Lung (tissue), 12 donors: Measurements from ENCODE around the gene LAMC2. TPM values are rescaled to one million over a fixed set of nuclear protein-coding genes. Genes with fewer than 3 reads are reported as not detected.
A peak's percentile ranks its signal among the peaks of the same experiment; 100 is the strongest.

Experiments
- ATAC-seq: fragments of 200-7000 bp; cut with Tn5 transposase; one replicate; pipeline ENCODE4 v1.9.1; 2020; ENCODE audit warnings: moderate number of reproducible peaks; ENCODE audit not compliant: insufficient read depth, low FRiP score
- DNase-seq, 3 donors: peaks; one replicate each; pipeline ENCODE4 v3.0.0-alpha.2; 2013 to 2017
- H3K27ac ChIP-seq, 2 donors: one replicate each; pipeline ENCODE4 v1.5.1; 2013; ENCODE audit warnings: mild to moderate bottlenecking in 2 of 2, moderate library complexity in 2 of 2, control low read depth in 1 of 2, inconsistent platforms in 1 of 2, low read depth in 1 of 2, low read length in 1 of 2
- H3K27me3 ChIP-seq, 3 donors: one replicate each; pipeline ENCODE4 v1.5.1; 2013; ENCODE audit warnings: low read length in 2 of 3; ENCODE audit not compliant: control insufficient read depth in 3 of 3, insufficient read depth in 3 of 3
- H3K36me3 ChIP-seq, 4 donors: one replicate each; pipeline ENCODE4 v1.5.1; 2013; ENCODE audit warnings: low read length in 4 of 4, mild to moderate bottlenecking in 1 of 4, moderate library complexity in 1 of 4; ENCODE audit not compliant: control insufficient read depth in 4 of 4, insufficient read depth in 4 of 4
- H3K4me1 ChIP-seq, 5 donors: one replicate each; pipeline ENCODE4 v1.5.1; 2013; ENCODE audit warnings: low read length in 5 of 5, mild to moderate bottlenecking in 2 of 5, moderate library complexity in 1 of 5; ENCODE audit not compliant: control insufficient read depth in 5 of 5, insufficient read depth in 5 of 5
- H3K4me3 ChIP-seq: one replicate; pipeline ENCODE4 v1.5.1; 2013; ENCODE audit warnings: mild to moderate bottlenecking, control low read depth, moderate library complexity
- H3K9ac ChIP-seq, 2 donors: one replicate each; pipeline ENCODE4 v1.5.1; 2013; ENCODE audit warnings: low read length in 2 of 2, control low read depth in 1 of 2; ENCODE audit not compliant: insufficient read depth in 1 of 2
- H3K9me3 ChIP-seq, 4 donors: one replicate each; pipeline ENCODE4 v1.5.1; 2013; ENCODE audit warnings: low read length in 3 of 4, mild to moderate bottlenecking in 1 of 4, moderate library complexity in 1 of 4; ENCODE audit not compliant: control insufficient read depth in 4 of 4, insufficient read depth in 3 of 4
- WGBS, 2 donors: extraction: QIAGEN DNeasy Blood & Tissue Kit; methylation state at CpG; one replicate each; pipeline ENCODE4 v1.1.7; 2013; 5-methylcytosine and 5-hydroxymethylcytosine counted together
- polyA plus RNA-seq, 2 donors: library from polyadenylated mRNA; stranded (reverse); fragments of 200-250 nt; gene quantifications; one replicate each; pipeline ENCODE4 v1.2.1, GENCODE V29; 2013
- total RNA-seq, 2 donors: library from RNA; depleted of rRNA in 1 of 2; stranded (reverse); fragments of >200 nt in 1 of 2; gene quantifications; one replicate each; pipeline ENCODE4 v1.2.1, GENCODE V29; 2014 to 2021
- TF ChIP-seq, protein P1 (sequence below): IDR thresholded peaks from 2 replicates; pipeline ENCODE4 v1.5.1; 2012; ENCODE audit warnings: mild to moderate bottlenecking; ENCODE audit errors: control extremely low read depth, extremely low read depth
- donor health status: control.
- donor health status: control.
- donor health status: Bipolar disorder and iron deficiency.
- donor health status: healthy.
- donor health status: DM: yes; HTN: yes; CAD: no.

The LAMC2 gene
- total and polyA plus RNA-seq, 4 donors = 13.7 to 63.1 (median 40.3) TPM

DNA sequence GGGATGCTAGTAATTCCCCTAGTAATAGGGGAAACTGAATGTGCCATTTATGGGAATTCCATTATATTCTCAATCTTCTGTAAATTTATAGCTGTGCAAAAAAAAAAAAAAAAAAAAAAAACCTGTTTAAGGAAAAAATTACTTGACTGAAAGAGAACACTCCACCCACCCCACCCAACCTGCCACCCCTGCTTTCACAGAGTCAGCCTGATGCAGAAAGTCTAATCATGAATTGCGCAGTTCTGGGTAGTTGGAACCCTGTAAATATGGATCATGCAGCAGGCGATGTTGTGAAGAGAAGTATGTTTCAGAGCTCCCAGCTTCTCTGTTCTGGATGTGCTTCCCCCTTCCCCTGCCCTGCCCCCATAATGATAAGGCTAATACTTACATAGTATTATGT, 19.6 kb upstream of the LAMC2 start:
- H3K9ac ChIP-seq = peak overlapping the region in 1 of 2 donors; percentile 16
- TF ChIP-seq, protein P1, sequence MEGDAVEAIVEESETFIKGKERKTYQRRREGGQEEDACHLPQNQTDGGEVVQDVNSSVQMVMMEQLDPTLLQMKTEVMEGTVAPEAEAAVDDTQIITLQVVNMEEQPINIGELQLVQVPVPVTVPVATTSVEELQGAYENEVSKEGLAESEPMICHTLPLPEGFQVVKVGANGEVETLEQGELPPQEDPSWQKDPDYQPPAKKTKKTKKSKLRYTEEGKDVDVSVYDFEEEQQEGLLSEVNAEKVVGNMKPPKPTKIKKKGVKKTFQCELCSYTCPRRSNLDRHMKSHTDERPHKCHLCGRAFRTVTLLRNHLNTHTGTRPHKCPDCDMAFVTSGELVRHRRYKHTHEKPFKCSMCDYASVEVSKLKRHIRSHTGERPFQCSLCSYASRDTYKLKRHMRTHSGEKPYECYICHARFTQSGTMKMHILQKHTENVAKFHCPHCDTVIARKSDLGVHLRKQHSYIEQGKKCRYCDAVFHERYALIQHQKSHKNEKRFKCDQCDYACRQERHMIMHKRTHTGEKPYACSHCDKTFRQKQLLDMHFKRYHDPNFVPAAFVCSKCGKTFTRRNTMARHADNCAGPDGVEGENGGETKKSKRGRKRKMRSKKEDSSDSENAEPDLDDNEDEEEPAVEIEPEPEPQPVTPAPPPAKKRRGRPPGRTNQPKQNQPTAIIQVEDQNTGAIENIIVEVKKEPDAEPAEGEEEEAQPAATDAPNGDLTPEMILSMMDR = no peak

DNA sequence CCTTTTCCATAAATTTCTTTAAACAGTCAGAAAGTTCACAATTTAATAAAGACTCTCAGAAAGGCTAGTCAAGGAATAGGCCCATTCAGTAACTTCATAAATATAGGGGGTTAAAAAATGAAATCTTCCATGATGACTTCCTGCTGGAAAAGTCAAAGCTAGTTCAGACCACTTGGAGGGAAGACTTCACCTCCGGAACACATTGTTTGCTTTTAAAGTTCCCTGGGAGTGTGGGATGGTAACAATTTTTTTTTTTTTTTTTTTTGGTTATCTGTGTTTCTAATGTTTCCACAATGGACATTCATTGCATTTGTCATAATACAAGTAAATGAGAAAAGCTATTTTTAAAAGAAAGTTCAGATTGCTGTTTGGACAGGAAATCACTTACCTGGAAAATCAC, 18.4 kb upstream of the LAMC2 start:
- Histone ChIP-seq H3K27me3 (no peaks in the 10 kb centered on the region), H3K9me3 (no peaks in the 10 kb centered on the region), H3K36me3 (no peaks in the 10 kb centered on the region), H3K4me1 (no peaks in the 10 kb centered on the region), H3K27ac (no peak overlapping the region), H3K9ac (no peak overlapping the region), H3K4me3 (no peak overlapping the region)
- WGBS, 2 donors = 56 to 68% methylated on average over 1 of the region's 1 CpG
- ATAC-seq (no peak), DNase-seq (no peak)
- TF ChIP-seq, protein P1 = no peak

More for the DNA sequence above, 19.6 kb upstream of the LAMC2 start:
- no peak for ATAC-seq
- Histone ChIP-seq H3K4me1 (no peaks in the 10 kb centered on the region), H3K27ac (no peak overlapping the region), H3K9me3 (no peaks in the 10 kb centered on the region), H3K36me3 (no peaks in the 10 kb centered on the region), H3K27me3 (no peaks in the 10 kb centered on the region), H3K4me3 (no peak overlapping the region)
- WGBS, 2 donors = 94 to 99% methylated on average over 2 of the region's 2 CpGs
- no peak for DNase-seq

DNA sequence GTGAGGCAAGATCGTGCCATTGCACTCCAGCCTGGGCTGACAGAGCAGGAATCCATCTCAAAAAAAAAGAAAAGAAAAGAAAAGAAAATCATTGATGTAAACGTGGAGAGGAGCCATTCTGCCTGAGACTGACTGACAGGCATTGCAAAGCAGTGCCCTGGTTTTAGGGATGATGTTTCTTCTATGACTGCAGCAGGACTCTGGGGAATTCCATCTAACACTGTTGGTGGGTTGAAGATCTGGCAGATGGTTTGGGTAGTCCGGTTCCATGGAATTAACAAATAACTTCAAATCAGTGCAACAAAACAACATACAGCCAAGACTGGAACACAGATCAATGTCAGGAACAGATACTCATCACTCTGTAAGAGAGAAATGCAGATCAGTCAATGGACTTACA, 17.8 kb upstream of the LAMC2 start:
- TF ChIP-seq, protein P1 = no peak
- H3K4me3 ChIP-seq = no peak overlapping the region
- DNase-seq (no peak), ATAC-seq (no peak)
- no peaks in the 10 kb centered on the region for H3K9me3 ChIP-seq
- no peak overlapping the region for H3K9ac ChIP-seq
- H3K4me1 ChIP-seq = peaks cover 0 to 2% (median 0%) of the 10 kb centered on the region in 5 donors
- no peak overlapping the region for H3K27ac ChIP-seq
- WGBS, 2 donors = 77 to 92% methylated on average over 3 of the region's 3 CpGs
- no peaks in the 10 kb centered on the region for H3K36me3 ChIP-seq
- no peaks in the 10 kb centered on the region for H3K27me3 ChIP-seq

DNA sequence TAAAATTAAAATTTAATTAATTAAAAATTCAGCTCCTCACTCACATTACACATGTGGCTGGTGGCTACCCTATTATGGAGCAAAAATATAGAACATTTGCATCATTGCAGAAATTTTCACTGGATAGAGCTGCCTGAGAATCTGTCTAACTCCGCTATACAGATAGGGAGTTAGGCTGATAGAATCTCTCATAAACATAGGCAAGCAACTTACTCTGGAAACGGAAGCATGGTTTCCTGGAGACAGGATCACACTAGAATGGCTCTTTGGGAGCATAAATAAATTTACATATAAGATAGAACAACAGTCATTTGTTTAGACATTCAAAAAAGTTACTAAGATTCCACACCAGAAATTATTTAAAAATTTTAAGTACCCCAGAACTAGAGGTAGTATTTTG, 12.2 kb upstream of the LAMC2 start:
- H3K9me3 ChIP-seq = no peaks in the 10 kb centered on the region
- H3K4me3 ChIP-seq = no peak overlapping the region
- ATAC-seq (no peak), DNase-seq (peak in 1 of 3 donors; percentile 28)
- H3K27me3 ChIP-seq = no peaks in the 10 kb centered on the region
- no peak overlapping the region for H3K27ac ChIP-seq
- TF ChIP-seq, protein P1 = no peak
- no peak overlapping the region for H3K9ac ChIP-seq
- peaks cover 0 to 3% (median 0%) of the 10 kb centered on the region in 5 donors for H3K4me1 ChIP-seq
- no peaks in the 10 kb centered on the region for H3K36me3 ChIP-seq
- 66 to 73% methylated on average over 2 of the region's 2 CpGs for WGBS, 2 donors
